HepG2 (cell line): Measurements from ENCODE around the gene FIGLA. TPM values are rescaled to one million over a fixed set of nuclear protein-coding genes. Genes with fewer than 3 reads are reported as not detected.

Experiments used
- ATAC-seq: fragments of 200-7000 bp; cut with Tn5 transposase; 3 replicates; pipeline ENCODE4 v1.9.1; 2020; ENCODE audit warnings: mild to moderate bottlenecking, moderate library complexity
- BruUV-seq: library from RNA; stranded (reverse); fragments of 400-500 nt; replicated peaks from 2 replicates; lab custom pipeline; 2021; lab: Mats Ljungman, UMichigan
- CTCF ChIA-PET: fragments of 300-600 bp; formaldehyde crosslinking; extraction: SDS; loops from one replicate; lab custom pipeline; 2021; ENCODE audit warnings: low total read pairs, inconsistent platforms, low intra/inter-chr PET ratio; lab: Yijun Ruan, JAX
- POLR2A ChIA-PET: fragments of 350-600 bp; sonication (Branson Sonifier 250); formaldehyde crosslinking; loops from one replicate; lab custom pipeline; 2020; ENCODE audit warnings: antibody characterized with exemption, inconsistent platforms; lab: Yijun Ruan, JAX
- DNase-seq: peaks from one replicate; pipeline ENCODE4 v3.0.0-alpha.2; 2015; ENCODE audit warnings: low spot score
- FAIRE-seq: peaks from 3 replicates; lab custom pipeline; 2011; peaks lifted over from hg19 to GRCh38; lab: Jason Lieb, UNC
- H2AFZ ChIP-seq: one replicate; pipeline ENCODE4 v1.6.1; 2011; ENCODE audit warnings: low read length, inconsistent platforms
- H3K27ac ChIP-seq: fragments of 300-600 bp; 3 replicates; pipeline ENCODE4 v1.8.0; 2011; ENCODE audit warnings: mixed run types, mild to moderate bottlenecking, mixed read lengths, low read length, inconsistent platforms; ENCODE audit not compliant: insufficient read depth; ENCODE audit errors: extremely low read length
- H3K27me3 ChIP-seq, 2 experiments: fragments of 200-600 bp in 1 of 2; 2 replicates in 1 of 2; 3 replicates in 1 of 2; pipeline versions ENCODE4 v1.6.0 to v1.8.0; 2011; ENCODE audit warnings: low read length in 2 of 2, mild to moderate bottlenecking in 2 of 2, moderate library complexity in 2 of 2, inconsistent platforms in 1 of 2; ENCODE audit not compliant: insufficient read depth in 2 of 2, control insufficient read depth in 1 of 2
- H3K36me3 ChIP-seq, 2 experiments: fragments of 200-600 bp in 1 of 2; replicated peaks in 1 of 2; 2 replicates in 1 of 2; 3 replicates in 1 of 2; pipeline versions ENCODE4 v1.5.1 to v1.8.0; 2011; ENCODE audit warnings: low read length in 2 of 2, inconsistent platforms in 1 of 2; ENCODE audit not compliant: insufficient read depth in 2 of 2, control insufficient read depth in 1 of 2
- H3K4me1 ChIP-seq: 2 replicates; pipeline ENCODE4 v1.5.1; 2012; ENCODE audit warnings: low read length, inconsistent platforms; ENCODE audit not compliant: insufficient read depth
- H3K4me2 ChIP-seq: 2 replicates; pipeline ENCODE4 v1.6.0; 2011; ENCODE audit warnings: low read depth, low read length, inconsistent platforms
- H3K4me3 ChIP-seq, 3 experiments: fragments of 200-600 bp in 1 of 3; sonication (generic), shearing (Covaris generic) in 1 of 3; replicated peaks in 1 of 3; 2 replicates each; pipeline ENCODE4 v1.5.1; 2011 to 2016; ENCODE audit warnings: low read length in 3 of 3, inconsistent platforms in 2 of 3, low read depth in 2 of 3, mild to moderate bottlenecking in 2 of 3, control low read depth in 1 of 3, mixed read lengths in 1 of 3; ENCODE audit not compliant: insufficient read depth in 1 of 3
- H3K79me2 ChIP-seq: one replicate; pipeline ENCODE4 v1.6.1; 2011; ENCODE audit warnings: low read length, inconsistent platforms; ENCODE audit not compliant: insufficient read depth
- H3K9ac ChIP-seq: 2 replicates; pipeline ENCODE4 v1.6.0; 2011; ENCODE audit warnings: mild to moderate bottlenecking, low read depth, low read length, inconsistent platforms; ENCODE audit not compliant: insufficient read depth
- H3K9me3 ChIP-seq: 2 replicates; pipeline ENCODE4 v1.5.1; 2012; ENCODE audit warnings: mild to moderate bottlenecking, low read length
- H4K20me1 ChIP-seq: 2 replicates; pipeline ENCODE4 v1.6.0; 2011; ENCODE audit warnings: inconsistent platforms, mild to moderate bottlenecking, low read length, moderate library complexity; ENCODE audit not compliant: insufficient read depth
- ARID2 ChIP-seq: sonication (generic); formaldehyde crosslinking; IDR thresholded peaks from 2 replicates; pipeline ENCODE4 v1.8.1; 2022; ENCODE audit warnings: mild to moderate bottlenecking, missing genetic modification reagents, borderline replicate concordance
- FOXP1 ChIP-seq, 2 experiments: fragments of 450-650 bp in 1 of 2; IDR thresholded peaks; 2 replicates each; pipeline ENCODE4 v1.6.1; 2017 to 2018; ENCODE audit warnings: antibody characterized with exemption in 1 of 2
- KAT2B ChIP-seq: fragments of 150-350 bp; IDR thresholded peaks from 2 replicates; pipeline ENCODE4 v1.6.1; 2014; ENCODE audit warnings: low read depth, low read length, borderline replicate concordance
- KLF9 ChIP-seq: IDR thresholded peaks from 2 replicates; pipeline ENCODE4 v1.6.1; 2016; ENCODE audit warnings: low read depth
- MAX ChIP-seq: IDR thresholded peaks from 2 replicates; pipeline ENCODE4 v1.6.1; 2012; ENCODE audit warnings: inconsistent platforms
- MEIS1 ChIP-seq: sonication (generic); formaldehyde crosslinking; IDR thresholded peaks from 2 replicates; pipeline ENCODE4 v1.9.0; 2021; ENCODE audit warnings: mild to moderate bottlenecking, missing genetic modification reagents, moderate library complexity, borderline replicate concordance
- REST ChIP-seq, 2 experiments: IDR thresholded peaks; 2 replicates each; pipeline ENCODE4 v1.6.1; 2011 to 2012; ENCODE audit warnings: low read length in 2 of 2, borderline replicate concordance in 1 of 2, low read depth in 1 of 2, mild to moderate bottlenecking in 1 of 2, moderate library complexity in 1 of 2
- SMAD1 ChIP-seq: sonication (generic); formaldehyde crosslinking; IDR thresholded peaks from 2 replicates; pipeline ENCODE4 v1.4.0; 2020; ENCODE audit warnings: missing genetic modification reagents, low read depth, mild to moderate bottlenecking, borderline replicate concordance
- ZFP36L2 ChIP-seq: sonication (generic); formaldehyde crosslinking; IDR thresholded peaks from 2 replicates; pipeline ENCODE4 v1.4.0; 2020; ENCODE audit warnings: missing genetic modification reagents
- ZKSCAN8 ChIP-seq: IDR thresholded peaks from 2 replicates; pipeline ENCODE4 v1.6.1; 2016; ENCODE audit warnings: borderline replicate concordance, missing genetic modification reagents, missing compliant biosample characterization
- ZNF205 ChIP-seq: IDR thresholded peaks from 2 replicates; pipeline ENCODE4 v1.6.1; 2018; ENCODE audit warnings: missing biosample characterization, missing genetic modification reagents
- ZNF326 ChIP-seq: sonication (generic); formaldehyde crosslinking; IDR thresholded peaks from 2 replicates; pipeline ENCODE4 v1.4.0; 2020; ENCODE audit warnings: missing genetic modification reagents, borderline replicate concordance
- ZNF33A ChIP-seq: sonication (generic); formaldehyde crosslinking; IDR thresholded peaks from 2 replicates; pipeline ENCODE4 v1.5.1; 2020; ENCODE audit warnings: missing genetic modification reagents, mild to moderate bottlenecking, moderate library complexity, borderline replicate concordance
- ZNF569 ChIP-seq: sonication (generic); formaldehyde crosslinking; IDR thresholded peaks from 2 replicates; pipeline ENCODE4 v1.5.0; 2020; ENCODE audit warnings: mild to moderate bottlenecking, missing genetic modification reagents, moderate library complexity, borderline replicate concordance
- ZNF589 ChIP-seq: sonication (generic); formaldehyde crosslinking; conservative IDR thresholded peaks from 2 replicates; pipeline ENCODE4 v1.8.0; 2022; ENCODE audit warnings: mild to moderate bottlenecking, moderate library complexity, missing genetic modification reagents
- WGBS: methylation state at CpG from one replicate; pipeline ENCODE4 v1.1.6; 2017; ENCODE audit warnings: low lambda C conversion rate; 5-methylcytosine and 5-hydroxymethylcytosine counted together
- in situ Hi-C: cut with HindIII; loops from 2 replicates; pipeline ENCODE4 v1.10.0; 2017; ENCODE audit warnings: low pct_unique_long_range_greater_than_20kb; ENCODE audit not compliant: extremely low pct_ligation_motif_present
- intact Hi-C: fragments of 100-400 bp; cut with micrococcal nuclease; formaldehyde crosslinking; loops from one replicate; pipeline ENCODE4 v1.10.0; 2022; ENCODE audit not compliant: unreplicated experiment
- polyA plus RNA-seq, 8 experiments: library from polyadenylated mRNA; depleted of rRNA in 3 of 8; stranded (reverse) in 7 of 8; unstranded in 1 of 8; fragments of >200 nt; fragmentation: Illumina TruSeq in 4 of 8; extraction: Trizol in 4 of 8; gene quantifications; 2 replicates each; pipeline versions ENCODE4 v1.2.1 to v1.2.3, GENCODE V29; 2011 to 2016; ENCODE audit warnings: low read depth in 4 of 8, missing spikeins in 1 of 8, mixed read lengths in 1 of 8; ENCODE audit not compliant: insufficient read depth in 1 of 8
- total RNA-seq, 5 experiments: library from RNA; depleted of rRNA; stranded (reverse); fragments of >200 nt; fragmentation: Illumina TruSeq; extraction: Trizol; gene quantifications; 2 replicates each; pipeline ENCODE4 v1.2.3, GENCODE V29; 2016; ENCODE audit warnings: low read depth in 1 of 5
- TF ChIP-seq, protein P1 (sequence below): sonication (generic); formaldehyde crosslinking; IDR thresholded peaks from 2 replicates; pipeline ENCODE4 v1.4.0; 2020; ENCODE audit warnings: mild to moderate bottlenecking, missing genetic modification reagents, borderline replicate concordance

Gene FIGLA
- total and polyA plus RNA-seq, 2 of the 13 experiments (the other 11 are each of a cell fraction or from before 2014, with no cell fraction given): not detected

DNA sequence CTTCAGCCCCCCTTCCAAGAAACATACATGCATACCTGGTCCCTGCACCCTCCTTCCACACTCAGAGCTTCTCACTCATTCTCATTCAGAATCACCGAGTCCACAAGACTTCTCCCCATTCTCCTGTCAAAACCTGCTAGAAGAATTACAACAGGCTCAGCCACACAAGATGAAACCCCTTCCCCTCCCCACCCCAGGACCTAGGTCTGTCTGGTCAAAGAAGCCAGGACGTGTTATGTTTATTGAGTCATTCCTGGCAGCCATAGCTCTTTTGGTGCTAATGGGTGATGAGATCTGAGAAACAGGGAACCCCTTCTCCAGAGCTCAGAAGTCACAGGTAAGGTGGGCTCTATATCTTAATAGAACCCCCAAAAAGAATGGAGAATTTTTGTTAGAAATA, 21.0 kb downstream of the FIGLA start (continued):
- TF ChIP-seq KAT2B (no peak), ZNF569 (CRISPR knock-in tag) (no peak)
- TF ChIP-seq, protein P1, sequence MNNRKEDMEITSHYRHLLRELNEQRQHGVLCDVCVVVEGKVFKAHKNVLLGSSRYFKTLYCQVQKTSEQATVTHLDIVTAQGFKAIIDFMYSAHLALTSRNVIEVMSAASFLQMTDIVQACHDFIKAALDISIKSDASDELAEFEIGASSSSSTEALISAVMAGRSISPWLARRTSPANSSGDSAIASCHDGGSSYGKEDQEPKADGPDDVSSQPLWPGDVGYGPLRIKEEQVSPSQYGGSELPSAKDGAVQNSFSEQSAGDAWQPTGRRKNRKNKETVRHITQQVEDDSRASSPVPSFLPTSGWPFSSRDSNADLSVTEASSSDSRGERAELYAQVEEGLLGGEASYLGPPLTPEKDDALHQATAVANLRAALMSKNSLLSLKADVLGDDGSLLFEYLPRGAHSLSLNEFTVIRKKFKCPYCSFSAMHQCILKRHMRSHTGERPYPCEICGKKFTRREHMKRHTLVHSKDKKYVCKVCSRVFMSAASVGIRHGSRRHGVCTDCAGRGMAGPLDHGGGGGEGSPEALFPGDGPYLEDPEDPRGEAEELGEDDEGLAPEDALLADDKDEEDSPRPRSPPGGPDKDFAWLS: no peak
- TF ChIP-seq, all 625 proteins: peak for 0

DNA sequence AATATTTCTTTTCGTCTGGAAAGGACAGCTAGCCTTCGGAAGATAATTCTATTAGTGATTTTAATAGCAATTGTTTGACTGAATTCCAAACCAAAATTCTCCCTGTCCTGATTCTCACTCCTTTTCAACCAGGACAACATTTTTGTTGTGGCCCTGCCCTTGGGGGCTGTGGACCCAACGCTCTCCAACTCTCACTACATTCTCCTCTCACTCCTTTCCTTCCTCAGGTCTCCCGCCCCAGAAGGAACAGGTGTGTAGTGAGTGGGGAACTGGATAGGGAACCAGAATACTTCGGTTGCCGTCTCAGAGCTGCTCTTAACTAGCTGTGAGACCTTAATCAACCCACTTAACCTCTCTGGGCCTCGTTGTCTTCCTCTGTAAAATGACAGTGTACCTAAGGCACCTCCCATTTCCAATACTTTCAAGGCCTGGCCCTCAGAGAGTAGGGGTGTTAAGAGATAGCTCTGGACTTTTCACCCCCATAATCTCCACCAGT, 21.8 kb downstream of the FIGLA start:
- no peak for ATAC-seq
- no peak for DNase-seq
- 38% methylated on average over 7 of the region's 7 CpGs for WGBS
- Histone ChIP-seq H3K9ac (no peak overlapping the region), H3K4me1 (no peaks in the 10 kb centered on the region), H3K4me3 (no peak overlapping the region), H4K20me1 (no peaks in the 10 kb centered on the region), H2AFZ (no peak overlapping the region), H3K27me3 (peaks cover 2 to 70% of the 10 kb centered on the region in 2 experiments), H3K79me2 (no peaks in the 10 kb centered on the region), H3K4me2 (no peak overlapping the region), H3K36me3 (no peaks in the 10 kb centered on the region), H3K27ac (no peak overlapping the region), H3K9me3 (no peaks in the 10 kb centered on the region)
- in situ Hi-C loops: no loop called here
- ChIA-PET POLR2A (no interaction called here), CTCF (no interaction called here)
- intact Hi-C loops: no loop called here
- BruUV-seq: no TSS peak
- FAIRE-seq: no peak
- TF ChIP-seq ZKSCAN8 (CRISPR knock-in tag) (no peak), SMAD1 (CRISPR knock-in tag) (no peak), ZNF326 (no peak), ARID2 (no peak), ZNF33A (CRISPR knock-in tag) (no peak), ZFP36L2 (CRISPR knock-in tag) (no peak), ZNF205 (CRISPR knock-in tag) (no peak), KLF9 (no peak), FOXP1 (IDR thresholded peaks at IDR 0.05) (no peak), FOXP1 (CRISPR knock-in tag; IDR thresholded peaks at IDR 0.05) (no peak), REST (IDR thresholded peaks at IDR 0.05; ENCODE audit: borderline replicate concordance in 1 of 2, low read depth in 1 of 2, low read length in 2 of 2) (no peak), MAX (no peak), ZNF589 (CRISPR knock-in tag) (no peak), MEIS1 (no peak)
